HG03439 (cell line): ENCODE data around the gene ILDR1.

ENCODE experiments used
- ATAC-seq: cut with Tn5 transposase; IDR thresholded peaks from one replicate; pipeline ENCODE4 v1.9.1; 2021; ENCODE audit warnings: mild to moderate bottlenecking, moderate library complexity; ENCODE audit not compliant: unreplicated experiment

Gene ILDR1

GRCh38 chr3:121995161-121996137 lies 26.6 kb downstream of the ILDR1 start:
- peak; percentile 29 for ATAC-seq

DNA sequence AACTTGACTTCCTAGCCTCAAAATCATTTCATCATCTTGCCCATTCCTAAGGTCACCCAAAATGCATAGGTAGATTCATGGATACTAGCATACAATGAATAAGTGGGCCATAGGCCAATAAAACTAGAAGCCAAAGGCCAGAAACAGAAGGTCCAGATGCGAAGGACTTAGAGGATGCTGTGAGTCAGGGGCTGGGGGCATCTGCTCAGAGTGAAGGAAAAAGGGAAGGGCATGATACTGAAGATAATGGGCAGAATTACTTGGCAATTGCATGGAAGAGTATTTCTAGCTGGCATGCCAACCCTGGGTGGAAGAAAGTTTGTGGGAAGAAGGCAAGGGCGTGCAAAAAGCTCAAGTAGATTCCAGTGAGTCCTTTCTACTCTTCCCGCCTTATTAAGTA lies 27.5 kb downstream of the ILDR1 start:
- no peak for ATAC-seq

- ATAC-seq = peak; percentile 50
Observed at GRCh38 chr3:121992601-121993560, 29.2 kb downstream of the ILDR1 start.

- ATAC-seq = no peak
Observed at GRCh38 chr3:121989943-121990342, 32.1 kb downstream of the ILDR1 start.

DNA sequence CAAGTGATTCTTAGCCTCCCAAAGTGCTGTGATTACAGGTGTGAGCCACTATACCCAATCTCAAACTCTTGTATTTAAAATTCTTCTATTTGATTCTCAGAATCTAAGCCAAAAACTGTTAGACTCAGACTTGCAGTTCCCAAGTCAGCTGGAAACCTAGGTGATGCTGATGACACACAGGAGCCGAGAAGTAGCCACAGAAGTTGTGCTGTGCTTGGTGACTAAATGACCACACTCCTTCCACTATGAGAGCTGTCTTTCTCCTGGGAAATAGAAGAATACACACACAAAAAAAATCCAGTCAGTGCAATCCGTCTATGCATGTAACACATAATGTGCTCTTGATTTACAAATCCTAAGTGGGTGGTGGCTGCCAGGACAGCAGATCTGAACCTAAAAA lies 33.9 kb downstream of the ILDR1 start:
- ATAC-seq = no peak

DNA sequence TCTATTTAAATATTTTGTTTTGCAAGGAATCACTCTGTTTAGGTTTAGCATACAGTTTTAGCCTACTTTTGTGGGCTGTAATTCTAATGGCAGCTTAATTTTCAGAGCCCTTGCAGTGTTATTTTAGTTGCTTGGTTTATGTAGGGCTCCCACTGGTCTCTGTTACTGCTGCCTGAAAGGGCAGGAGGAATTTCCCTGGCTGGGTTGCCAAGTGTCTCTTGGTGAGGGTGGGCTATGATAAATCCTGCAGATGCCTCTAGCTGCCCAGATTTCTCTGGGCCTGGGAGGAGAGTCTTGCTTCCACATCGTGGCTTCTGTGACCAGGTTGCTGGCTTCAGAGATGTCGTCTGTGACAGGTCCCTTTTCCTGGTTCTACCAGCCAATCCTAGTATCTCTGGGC lies 36.2 kb downstream of the ILDR1 start:
- no peak for ATAC-seq

DNA sequence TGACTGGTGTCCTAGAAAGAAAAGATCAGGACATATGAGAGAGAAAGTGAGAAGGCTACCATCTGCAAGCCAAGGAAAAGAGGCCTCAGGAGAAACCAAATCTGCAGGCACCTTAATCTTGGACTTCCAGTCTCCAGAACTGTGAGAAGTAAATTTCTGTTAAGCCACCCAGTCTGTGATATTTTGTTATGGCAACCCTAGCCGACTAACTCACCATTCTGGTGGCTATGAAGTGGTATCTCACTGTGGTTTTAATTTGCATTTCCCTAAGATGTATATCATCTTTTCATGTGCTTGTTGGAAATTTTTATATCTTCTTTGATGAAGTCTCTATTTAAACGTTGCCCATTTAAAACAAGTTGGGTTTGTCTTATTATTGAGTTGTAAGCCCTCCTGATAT lies 40.6 kb downstream of the ILDR1 start:
- ATAC-seq = no peak

DNA sequence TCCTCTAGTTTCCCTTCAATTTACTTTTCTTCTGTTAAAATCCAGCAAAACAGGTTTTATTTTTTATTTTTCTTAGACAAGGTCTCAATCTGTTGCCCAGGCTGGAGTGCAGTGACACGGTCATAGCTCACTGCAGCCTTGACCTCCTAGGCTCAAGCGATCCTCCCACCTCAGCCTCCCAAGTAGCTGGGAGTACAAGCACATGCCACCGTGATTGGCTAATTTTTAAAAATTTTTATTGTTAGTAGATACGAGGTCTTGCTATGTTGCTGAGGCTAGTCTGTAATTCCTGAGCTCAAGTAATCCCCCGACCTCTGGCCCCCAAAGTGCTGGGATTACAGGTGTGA lies 41.6 kb downstream of the ILDR1 start:
- no peak for ATAC-seq

- no peak for ATAC-seq
Observed at GRCh38 chr3:121979734-121980449, 42.2 kb downstream of the ILDR1 start.

DNA sequence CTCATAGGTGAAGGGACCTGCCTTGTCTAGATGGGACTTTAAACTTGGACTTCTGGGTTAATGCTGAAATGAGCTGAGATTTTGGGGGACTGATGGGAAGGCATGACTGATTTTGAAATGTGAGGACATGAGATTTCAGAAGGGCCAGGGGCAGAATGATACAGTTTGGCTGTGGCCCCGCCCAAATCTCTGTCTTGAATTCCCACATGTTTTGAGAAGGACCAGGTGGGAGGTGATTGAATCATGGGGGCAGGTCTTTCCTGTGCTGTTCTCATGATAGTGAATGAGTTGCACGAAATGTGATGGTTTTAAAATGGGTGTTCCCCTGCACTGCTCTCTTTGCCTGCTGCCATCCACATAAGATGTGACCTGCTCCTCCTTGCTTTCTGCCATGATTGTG lies 42.8 kb downstream of the ILDR1 start:
- ATAC-seq = no peak

GRCh38 chr3:121976727-121977126 lies 45.3 kb downstream of the ILDR1 start:
- no peak for ATAC-seq

DNA sequence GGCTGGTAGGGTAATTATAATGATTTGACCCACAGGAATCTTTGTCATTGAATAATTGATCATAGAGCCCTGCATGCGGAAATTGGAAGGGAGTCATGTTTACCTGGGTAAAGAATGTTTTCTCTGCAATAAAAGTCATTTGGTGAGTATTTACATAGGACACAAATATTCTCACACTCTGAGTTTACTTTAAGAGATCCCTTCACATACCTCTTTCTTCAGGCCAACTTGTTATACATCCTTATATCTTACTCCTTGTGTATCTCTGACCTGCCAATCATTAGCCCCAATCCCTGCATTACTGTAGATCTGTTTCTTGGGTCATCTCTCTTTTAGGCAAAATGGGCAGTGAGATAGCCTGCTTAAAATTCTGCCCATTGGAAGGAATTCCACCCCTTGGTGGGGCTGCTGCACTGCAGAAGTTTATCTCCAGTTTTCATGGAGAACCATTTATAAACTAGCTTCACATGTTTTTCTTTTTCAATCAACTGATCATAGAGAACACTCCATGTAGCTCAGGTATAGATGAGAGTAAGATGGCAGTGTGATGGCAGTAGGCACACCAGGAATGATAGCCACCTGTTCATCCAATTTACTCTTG lies 46.2 kb downstream of the ILDR1 start:
- no peak for ATAC-seq

- ATAC-seq = no peak
Observed at GRCh38 chr3:121974601-121975111, 47.4 kb downstream of the ILDR1 start.

DNA sequence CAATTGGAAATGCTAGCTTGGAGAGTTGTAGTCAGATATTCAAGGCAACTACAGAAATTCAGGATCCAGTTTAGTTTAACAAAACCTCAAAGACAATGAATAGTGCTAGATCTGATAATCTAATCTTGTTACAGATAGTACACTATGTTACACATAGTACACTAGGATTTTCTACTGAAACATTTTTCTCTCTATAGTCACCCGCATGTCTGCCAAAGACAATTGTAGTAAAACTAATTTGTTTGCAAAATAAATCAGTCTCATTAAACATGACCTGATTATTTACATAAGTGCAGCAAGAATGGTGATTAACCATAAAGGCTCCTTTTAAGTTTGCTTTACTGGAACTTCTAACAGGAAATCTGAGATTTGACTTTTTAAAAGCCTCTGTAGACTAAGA lies 52.0 kb downstream of the ILDR1 start:
- no peak for ATAC-seq

DNA sequence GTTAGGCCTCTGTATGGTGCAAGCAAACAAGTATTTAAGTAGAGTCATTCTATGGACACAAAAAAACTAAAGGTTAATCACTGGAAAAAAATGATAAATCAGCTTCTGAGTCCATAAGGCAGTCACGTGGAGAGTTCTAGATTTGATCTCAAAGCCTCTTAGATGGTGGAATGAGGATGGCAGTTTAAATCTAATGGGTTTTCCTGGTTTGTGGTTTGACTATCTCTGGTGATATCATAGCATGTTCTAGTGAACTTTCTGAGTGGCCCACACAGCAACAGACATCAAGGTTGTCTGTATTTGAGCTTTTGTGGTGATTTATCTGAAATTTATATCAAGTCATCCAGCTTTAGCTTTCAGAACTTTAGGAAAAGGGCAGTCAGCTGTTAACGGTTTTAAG lies 52.4 kb downstream of the ILDR1 start:
- no peak for ATAC-seq

DNA sequence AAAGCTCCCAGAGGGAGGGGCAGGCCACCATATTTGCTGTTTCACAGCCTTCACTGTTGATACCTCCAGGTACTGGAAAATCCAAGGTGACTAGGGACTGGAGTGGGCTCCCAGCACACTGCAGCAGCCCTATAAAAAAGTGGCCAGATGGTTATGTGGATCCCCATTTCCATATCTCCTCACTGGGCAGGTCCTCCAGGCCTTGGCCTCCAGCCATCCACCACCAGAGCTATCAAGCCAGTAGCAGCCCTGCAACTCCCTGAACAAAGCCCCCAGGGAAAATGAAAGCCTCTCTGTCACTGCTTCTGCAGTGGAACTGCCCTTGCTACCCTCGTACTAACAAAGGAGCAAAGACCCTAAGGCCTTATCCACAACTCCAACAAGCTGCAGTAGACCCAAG lies 58.4 kb downstream of the ILDR1 start:
- no peak for ATAC-seq

DNA sequence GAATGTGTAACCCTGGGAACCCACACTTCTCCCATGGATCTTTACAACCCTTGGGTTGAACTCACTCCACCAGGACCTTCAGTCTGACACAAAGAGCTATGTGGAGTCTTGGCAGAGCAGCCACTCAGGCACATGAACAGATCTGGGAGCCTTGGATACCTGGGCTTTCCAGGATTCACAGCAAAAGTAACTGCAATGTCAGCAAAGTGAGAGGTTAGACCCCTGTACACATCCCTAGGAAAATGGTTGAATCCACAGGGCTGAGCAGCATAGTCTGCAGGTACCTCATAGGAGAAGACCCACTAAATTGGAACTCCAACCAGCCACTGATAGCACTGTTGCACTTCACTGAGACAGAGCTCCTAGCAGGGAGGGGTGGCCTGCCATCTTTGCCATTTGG lies 59.6 kb downstream of the ILDR1 start:
- ATAC-seq = no peak

- ATAC-seq = no peak
Observed at GRCh38 chr3:121961283-121961682, 60.8 kb downstream of the ILDR1 start.

DNA sequence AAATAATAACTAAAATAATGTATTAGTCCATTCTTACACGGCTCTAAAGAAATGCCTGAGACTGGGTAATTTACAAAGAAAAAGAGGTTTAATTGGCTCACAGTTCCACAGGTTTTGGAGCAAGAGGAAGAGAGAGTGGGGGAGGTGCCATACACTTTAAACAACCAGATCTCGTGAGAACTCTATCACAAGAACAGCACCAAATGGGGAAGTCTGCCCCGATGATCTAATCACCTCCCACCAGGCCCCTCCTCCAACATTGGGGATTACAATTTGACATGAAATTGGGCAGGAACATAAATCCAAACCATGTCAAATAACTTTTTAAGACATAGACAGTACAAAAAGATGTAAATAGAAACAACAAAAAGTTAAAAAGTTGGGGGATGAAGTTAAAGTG lies 63.2 kb downstream of the ILDR1 start:
- ATAC-seq = no peak

DNA sequence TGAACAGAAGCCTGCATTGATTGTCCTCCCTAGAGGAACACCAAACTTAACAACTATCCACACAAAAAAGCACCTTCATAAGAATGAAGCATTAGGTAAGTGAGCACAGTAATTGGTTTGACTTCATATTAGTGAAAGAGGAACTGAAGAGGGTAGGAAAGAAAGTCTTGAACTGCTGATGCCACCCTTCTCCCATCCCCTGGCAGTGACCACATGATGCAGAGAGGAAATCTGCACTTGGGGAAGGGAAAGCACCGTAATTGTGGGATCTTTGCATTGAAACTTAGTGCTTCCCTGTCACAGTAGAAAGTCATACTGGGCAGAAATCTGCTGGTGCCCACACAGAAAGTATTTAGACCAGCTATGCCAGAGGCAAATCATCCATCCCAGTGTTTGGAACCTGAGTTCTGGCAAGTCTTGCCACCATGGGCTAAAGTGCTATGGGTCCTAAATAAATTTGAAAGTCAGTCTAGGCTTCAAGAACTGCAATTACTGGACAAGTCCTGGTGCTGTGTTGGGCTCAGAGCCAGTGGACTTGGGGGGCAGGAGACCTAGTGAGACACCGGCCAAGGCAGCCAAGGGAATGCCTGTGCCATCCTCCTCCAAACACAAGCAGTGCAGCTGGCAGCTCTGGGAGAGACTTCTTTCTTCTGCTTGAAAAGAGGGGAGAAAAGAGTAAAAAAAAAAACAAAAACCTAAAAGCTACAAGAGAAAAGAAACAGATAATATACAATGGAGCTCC lies 64.2 kb downstream of the ILDR1 start:
- no peak for ATAC-seq
